ENCODE measurements around the gene CCDC187. TPM values are rescaled to one million over a fixed set of nuclear protein-coding genes. Genes with fewer than 3 reads are reported as not detected.

CCDC187 gene
- total RNA-seq, 1 experiment from 2014 or later = 0.11 TPM

DNA sequence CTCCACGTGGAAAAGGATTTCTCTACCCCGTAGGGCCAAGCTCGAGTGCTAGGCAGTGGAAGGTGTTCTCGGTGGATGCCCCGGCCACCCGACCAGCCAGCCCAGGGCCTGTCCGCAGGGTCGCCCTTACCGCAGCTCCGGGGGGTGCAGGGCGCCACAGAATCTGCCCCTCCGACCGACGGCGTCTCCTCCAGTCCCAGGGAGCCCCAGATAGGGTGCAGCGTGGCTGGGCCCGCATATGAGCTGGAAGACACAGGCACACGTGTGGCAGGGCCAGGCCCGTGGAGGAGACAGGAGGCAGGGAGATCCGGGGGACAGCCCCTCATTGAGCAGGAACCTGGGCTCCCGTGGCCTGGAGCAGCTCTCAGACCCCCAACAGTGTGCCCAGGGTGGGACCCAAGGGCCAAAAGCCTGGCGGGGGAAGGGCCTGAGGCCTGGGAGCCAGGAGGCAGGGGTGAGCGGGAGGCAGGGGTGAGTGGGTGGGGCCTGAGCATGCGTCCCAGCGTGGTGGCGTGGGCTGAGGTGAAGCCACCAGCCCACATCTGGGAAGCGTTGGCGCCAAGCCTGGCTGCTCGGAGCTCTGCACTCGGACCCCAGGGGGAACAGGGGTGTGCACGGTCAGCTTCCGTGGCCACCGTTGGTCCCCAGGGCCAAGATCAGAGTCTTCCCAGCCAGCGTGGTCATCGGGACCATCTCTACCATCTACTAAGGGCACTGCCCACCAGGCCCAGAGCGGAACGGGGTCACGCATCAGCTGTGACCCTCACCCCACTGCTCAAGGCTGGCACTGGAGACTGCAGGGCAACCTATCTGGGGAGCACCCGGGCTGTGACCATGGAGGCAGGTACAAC is 22.2 kb downstream of the CCDC187 start:
- Histone ChIP-seq H3K36me3 (ENCODE audit: control insufficient read depth, insufficient read depth, low read length) (no peaks in the 10 kb centered on the region), H3K9me3 (no peaks in the 10 kb centered on the region), H3K27me3 (replicated peaks; ENCODE audit: control insufficient read depth, insufficient read depth, low read length) (no peaks in the 10 kb centered on the region; the same call in 1 of the 2 replicates), H3K4me3 (ENCODE audit: low read depth, low read length) (no peak overlapping the region), H3K4me1 (no peaks in the 10 kb centered on the region)
- Mint-ChIP-seq H3K36me3 (ENCODE audit: insufficient read depth, unreplicated experiment) (no peaks in the 10 kb centered on the region), H3K27me3 (ENCODE audit: insufficient read depth, unreplicated experiment) (no peaks in the 10 kb centered on the region), H3K4me3 (ENCODE audit: unreplicated experiment) (no peak overlapping the region), H3K9me3 (ENCODE audit: unreplicated experiment) (no peaks in the 10 kb centered on the region), H3K4me1 (ENCODE audit: low read depth, unreplicated experiment) (no peaks in the 10 kb centered on the region), H3K27ac (ENCODE audit: unreplicated experiment) (no peak overlapping the region)
- CTCF ChIA-PET = no interaction called here
- POLR2A ChIA-PET = no interaction called here
- TF ChIP-seq, protein P1, sequence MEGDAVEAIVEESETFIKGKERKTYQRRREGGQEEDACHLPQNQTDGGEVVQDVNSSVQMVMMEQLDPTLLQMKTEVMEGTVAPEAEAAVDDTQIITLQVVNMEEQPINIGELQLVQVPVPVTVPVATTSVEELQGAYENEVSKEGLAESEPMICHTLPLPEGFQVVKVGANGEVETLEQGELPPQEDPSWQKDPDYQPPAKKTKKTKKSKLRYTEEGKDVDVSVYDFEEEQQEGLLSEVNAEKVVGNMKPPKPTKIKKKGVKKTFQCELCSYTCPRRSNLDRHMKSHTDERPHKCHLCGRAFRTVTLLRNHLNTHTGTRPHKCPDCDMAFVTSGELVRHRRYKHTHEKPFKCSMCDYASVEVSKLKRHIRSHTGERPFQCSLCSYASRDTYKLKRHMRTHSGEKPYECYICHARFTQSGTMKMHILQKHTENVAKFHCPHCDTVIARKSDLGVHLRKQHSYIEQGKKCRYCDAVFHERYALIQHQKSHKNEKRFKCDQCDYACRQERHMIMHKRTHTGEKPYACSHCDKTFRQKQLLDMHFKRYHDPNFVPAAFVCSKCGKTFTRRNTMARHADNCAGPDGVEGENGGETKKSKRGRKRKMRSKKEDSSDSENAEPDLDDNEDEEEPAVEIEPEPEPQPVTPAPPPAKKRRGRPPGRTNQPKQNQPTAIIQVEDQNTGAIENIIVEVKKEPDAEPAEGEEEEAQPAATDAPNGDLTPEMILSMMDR (IDR thresholded peaks at IDR 0.05; ENCODE audit: insufficient read depth in 1 of 2, low read depth in 1 of 2, low read length in 1 of 2, severe bottlenecking in 1 of 2, unreplicated experiment in 1 of 2) = no peak
- intact Hi-C loops (cut with micrococcal nuclease; ENCODE audit: unreplicated experiment) = no loop called here
- no peak for DNase-seq
- no TSS peak for BruUV-seq (replicated peaks)

DNA sequence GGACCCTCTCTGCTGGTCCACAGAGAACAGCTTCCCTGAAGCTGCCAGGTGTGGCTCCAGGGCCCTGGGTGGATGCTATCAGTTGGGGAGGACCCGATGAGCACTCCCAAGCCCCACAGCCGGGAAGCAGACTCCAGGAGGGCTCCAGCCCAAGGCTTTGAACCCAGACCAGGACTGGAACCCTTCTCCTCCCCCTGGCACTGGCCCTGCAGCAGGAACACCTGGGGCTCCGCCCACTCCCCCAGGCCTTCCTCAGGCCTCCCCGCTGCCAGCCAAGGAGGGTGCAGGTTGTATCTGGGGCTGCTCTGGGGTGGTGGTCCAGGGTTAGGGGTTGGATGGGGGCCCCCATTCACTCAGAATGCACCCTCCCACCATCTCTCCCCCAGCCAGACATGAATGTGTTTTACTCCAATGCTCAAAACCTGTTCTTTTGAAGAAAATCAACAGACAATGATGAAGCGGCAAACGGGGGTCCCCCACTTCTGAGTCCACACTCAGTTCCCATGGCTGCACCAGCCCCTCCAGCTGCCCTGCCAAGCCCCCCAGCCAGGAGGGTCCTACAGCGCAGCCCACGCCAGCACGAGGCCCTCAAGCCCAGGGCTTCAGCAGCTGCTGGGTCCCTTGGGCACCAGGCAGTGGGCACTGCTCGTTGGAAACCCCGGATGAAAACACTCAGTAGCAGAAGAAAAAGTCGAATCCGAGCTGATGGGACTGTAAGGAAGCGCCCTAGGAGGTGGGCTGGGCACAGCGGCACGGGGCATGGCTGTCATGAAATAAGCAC is 23.2 kb downstream of the CCDC187 start:
- Mint-ChIP-seq H3K4me1 (ENCODE audit: low read depth, unreplicated experiment) (no peaks in the 10 kb centered on the region), H3K4me3 (ENCODE audit: unreplicated experiment) (no peak overlapping the region), H3K36me3 (ENCODE audit: insufficient read depth, unreplicated experiment) (no peaks in the 10 kb centered on the region), H3K27ac (ENCODE audit: unreplicated experiment) (no peak overlapping the region), H3K9me3 (ENCODE audit: unreplicated experiment) (no peaks in the 10 kb centered on the region), H3K27me3 (ENCODE audit: insufficient read depth, unreplicated experiment) (no peaks in the 10 kb centered on the region)
- Histone ChIP-seq H3K4me1 (no peaks in the 10 kb centered on the region), H3K36me3 (ENCODE audit: control insufficient read depth, insufficient read depth, low read length) (no peaks in the 10 kb centered on the region), H3K9me3 (no peaks in the 10 kb centered on the region), H3K27me3 (replicated peaks; ENCODE audit: control insufficient read depth, insufficient read depth, low read length) (no peaks in the 10 kb centered on the region; the same call in 1 of the 2 replicates), H3K4me3 (ENCODE audit: low read depth, low read length) (no peak overlapping the region)
- intact Hi-C loops (cut with micrococcal nuclease; ENCODE audit: unreplicated experiment) = no loop called here
- POLR2A ChIA-PET = no interaction called here
- no TSS peak for BruUV-seq (replicated peaks)
- no peak for DNase-seq
- CTCF ChIA-PET = interaction anchor here (0.6 kb wide), 1 partner anchor 12 kb away, joined by 3 read pairs; no protein-coding TSS in a partner anchor
- TF ChIP-seq, protein P1 (IDR thresholded peaks at IDR 0.05; ENCODE audit: insufficient read depth in 1 of 2, low read depth in 1 of 2, low read length in 1 of 2, severe bottlenecking in 1 of 2, unreplicated experiment in 1 of 2) = no peak

DNA sequence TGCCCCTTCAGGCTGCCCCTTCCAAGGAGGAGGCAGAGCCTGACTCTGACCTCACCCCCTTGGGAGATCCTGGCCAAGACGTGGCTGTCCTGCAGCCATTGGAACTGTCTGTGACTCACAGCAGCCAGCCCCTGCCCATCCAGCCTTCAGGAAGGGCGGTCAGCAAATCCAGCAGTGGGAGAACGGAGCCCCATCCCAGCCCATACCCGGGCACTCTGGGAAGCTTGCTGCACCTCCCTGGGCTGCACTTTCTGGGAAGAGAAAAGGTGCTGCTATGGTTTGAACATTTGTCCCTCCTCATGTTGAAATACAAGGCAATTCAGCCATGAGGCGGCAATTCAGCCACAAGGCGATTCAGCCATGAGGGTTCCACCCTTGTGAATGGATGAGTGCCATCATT is 24.4 kb downstream of the CCDC187 start:
- no peaks in the 10 kb centered on the region for H3K9me3 ChIP-seq
- ChIA-PET CTCF (no interaction called here), POLR2A (no interaction called here)
- no peaks in the 10 kb centered on the region for H3K36me3 ChIP-seq (ENCODE audit: control insufficient read depth, insufficient read depth, low read length)
- H3K4me1 ChIP-seq = no peaks in the 10 kb centered on the region
- Mint-ChIP-seq H3K9me3 (ENCODE audit: unreplicated experiment) (no peaks in the 10 kb centered on the region), H3K27ac (ENCODE audit: unreplicated experiment) (no peak overlapping the region), H3K4me1 (ENCODE audit: low read depth, unreplicated experiment) (no peaks in the 10 kb centered on the region), H3K4me3 (ENCODE audit: unreplicated experiment) (no peak overlapping the region), H3K36me3 (ENCODE audit: insufficient read depth, unreplicated experiment) (no peaks in the 10 kb centered on the region), H3K27me3 (ENCODE audit: insufficient read depth, unreplicated experiment) (no peaks in the 10 kb centered on the region)
- no peak overlapping the region for H3K4me3 ChIP-seq (ENCODE audit: low read depth, low read length)
- H3K27me3 ChIP-seq (replicated peaks; ENCODE audit: control insufficient read depth, insufficient read depth, low read length) = no peaks in the 10 kb centered on the region; the same call in 1 of the 2 replicates
- TF ChIP-seq, protein P1 (IDR thresholded peaks at IDR 0.05; ENCODE audit: insufficient read depth in 1 of 2, low read depth in 1 of 2, low read length in 1 of 2, severe bottlenecking in 1 of 2, unreplicated experiment in 1 of 2) = no peak
- BruUV-seq (replicated peaks) = no TSS peak
- intact Hi-C loops (cut with micrococcal nuclease; ENCODE audit: unreplicated experiment) = no loop called here
- DNase-seq = no peak
